PC-9 (cell line): ENCODE measurements around the gene HYAL1. TPM values are rescaled to one million over a fixed set of nuclear protein-coding genes. Genes with fewer than 3 reads are reported as not detected.

Source experiments
- BruUV-seq: library from RNA; stranded (reverse); fragments of 400-500 nt; replicated peaks from 2 replicates; lab custom pipeline; 2021; lab: Mats Ljungman, UMichigan
- CTCF ChIA-PET: fragments of 300-600 bp; sonication (Branson Sonifier 250); formaldehyde crosslinking; loops from one replicate; lab custom pipeline; 2022; ENCODE audit warnings: antibody characterized with exemption; lab: Charles Lee
- POLR2A ChIA-PET: fragments of 300-600 bp; sonication (Branson Sonifier 250); formaldehyde crosslinking; loops from one replicate; lab custom pipeline; 2022; ENCODE audit warnings: antibody characterized with exemption; ENCODE audit not compliant: unreplicated experiment; lab: Charles Lee
- DNase-seq, 2 experiments: peaks; one replicate each; pipeline versions ENCODE4 v3.0.0 to v3.0.0-alpha.2; 2015 to 2022; ENCODE audit warnings: mixed read lengths in 1 of 2
- H2AFZ ChIP-seq: fragments of 200-600 bp; sonication (generic); 2 replicates; pipeline ENCODE4 v1.8.1; 2017; ENCODE audit warnings: antibody characterized with exemption
- H3F3A ChIP-seq: fragments of 200-600 bp; sonication (generic); 2 replicates; pipeline ENCODE4 v1.8.1; 2017; ENCODE audit warnings: antibody characterized with exemption, mild to moderate bottlenecking, low read depth; ENCODE audit not compliant: insufficient read depth
- H3K27ac ChIP-seq: fragments of 200-600 bp; sonication (generic); 2 replicates; pipeline ENCODE4 v1.6.1; 2016; ENCODE audit warnings: mixed run types
- H3K27me3 ChIP-seq: fragments of 200-600 bp; sonication (generic); 2 replicates; pipeline ENCODE4 v1.6.1; 2016; ENCODE audit warnings: low read depth, mixed run types; ENCODE audit not compliant: insufficient read depth
- H3K36me3 ChIP-seq: fragments of 200-600 bp; sonication (generic); 2 replicates; pipeline ENCODE4 v1.6.1; 2016; ENCODE audit warnings: low read depth, mixed run types
- H3K4me1 ChIP-seq: fragments of 200-600 bp; sonication (generic); replicated peaks from 2 replicates; pipeline ENCODE4 v1.6.1; 2016; ENCODE audit warnings: mixed run types; ENCODE audit not compliant: insufficient read depth
- H3K4me2 ChIP-seq: fragments of 200-600 bp; sonication (generic); 2 replicates; pipeline ENCODE4 v1.6.1; 2017; ENCODE audit warnings: mixed run types
- H3K4me3 ChIP-seq: fragments of 200-600 bp; sonication (generic); 2 replicates; pipeline ENCODE4 v1.6.1; 2016; ENCODE audit warnings: mixed run types
- H3K79me2 ChIP-seq: fragments of 200-600 bp; sonication (generic); 2 replicates; pipeline ENCODE4 v1.6.1; 2017; ENCODE audit warnings: low read depth, mixed run types
- H3K9me2 ChIP-seq: fragments of 200-600 bp; sonication (generic); 2 replicates; pipeline ENCODE4 v1.8.1; 2017; ENCODE audit warnings: mild to moderate bottlenecking; ENCODE audit not compliant: insufficient read depth
- H3K9me3 ChIP-seq: fragments of 200-600 bp; sonication (generic); 2 replicates; pipeline ENCODE4 v1.8.1; 2016; ENCODE audit warnings: low read depth; ENCODE audit not compliant: insufficient read depth
- H4K20me1 ChIP-seq: fragments of 200-600 bp; sonication (generic); 2 replicates; pipeline ENCODE4 v1.8.1; 2017; ENCODE audit not compliant: insufficient read depth
- EZH2 ChIP-seq: fragments of 200-600 bp; sonication (generic); IDR thresholded peaks from 2 replicates; pipeline ENCODE4 v1.8.0; 2017; ENCODE audit warnings: antibody characterized with exemption, low read depth
- intact Hi-C: fragments of 100-400 bp; cut with micrococcal nuclease; formaldehyde crosslinking; loops from one replicate; pipeline ENCODE4 v1.10.0; 2022; ENCODE audit not compliant: unreplicated experiment
- total RNA-seq: library from RNA; stranded (reverse); gene quantifications from 2 replicates; pipeline ENCODE4 v1.2.3, GENCODE V29; 2021
- TF ChIP-seq, protein P1 (sequence below): fragments of 200-600 bp; sonication (generic); conservative IDR thresholded peaks from 2 replicates; pipeline ENCODE4 v1.6.1; 2017; ENCODE audit warnings: mixed run types, antibody characterized with exemption, mild to moderate bottlenecking, moderate library complexity

Gene HYAL1
- total RNA-seq, 1 experiment from 2014 or later, result 1.9 TPM

DNA sequence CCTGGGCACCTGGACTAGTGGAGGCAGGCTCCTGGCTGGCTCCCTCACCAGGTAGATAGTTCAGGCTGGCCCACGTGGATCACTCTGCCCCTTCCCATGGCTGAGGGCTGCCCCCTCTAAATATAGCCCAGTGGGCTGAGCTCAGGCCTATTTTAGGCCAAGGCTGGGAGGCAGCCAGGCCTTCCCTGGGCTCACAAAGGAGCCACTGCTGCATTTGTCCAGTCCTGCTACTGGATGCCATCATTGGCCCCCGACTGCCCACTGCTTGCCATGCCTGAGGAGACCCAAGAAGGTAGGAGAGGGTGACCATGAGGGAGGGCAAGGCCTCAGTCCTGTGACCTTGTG is 24.5 kb downstream of the HYAL1 start, which contains the start of gene LSMEM2:
TSS of gene LSMEM2 (plus strand) at position 208 of the 345 bp plus-strand sequence. CDS start at position 235, 27 bp downstream.
- ChIA-PET POLR2A (interaction anchor here (0.6 kb wide), 1 partner anchor 38 kb away, joined by 3 read pairs; no protein-coding TSS in a partner anchor), CTCF (no interaction called here)
- TF ChIP-seq EZH2, result no peak
- TF ChIP-seq, protein P1, sequence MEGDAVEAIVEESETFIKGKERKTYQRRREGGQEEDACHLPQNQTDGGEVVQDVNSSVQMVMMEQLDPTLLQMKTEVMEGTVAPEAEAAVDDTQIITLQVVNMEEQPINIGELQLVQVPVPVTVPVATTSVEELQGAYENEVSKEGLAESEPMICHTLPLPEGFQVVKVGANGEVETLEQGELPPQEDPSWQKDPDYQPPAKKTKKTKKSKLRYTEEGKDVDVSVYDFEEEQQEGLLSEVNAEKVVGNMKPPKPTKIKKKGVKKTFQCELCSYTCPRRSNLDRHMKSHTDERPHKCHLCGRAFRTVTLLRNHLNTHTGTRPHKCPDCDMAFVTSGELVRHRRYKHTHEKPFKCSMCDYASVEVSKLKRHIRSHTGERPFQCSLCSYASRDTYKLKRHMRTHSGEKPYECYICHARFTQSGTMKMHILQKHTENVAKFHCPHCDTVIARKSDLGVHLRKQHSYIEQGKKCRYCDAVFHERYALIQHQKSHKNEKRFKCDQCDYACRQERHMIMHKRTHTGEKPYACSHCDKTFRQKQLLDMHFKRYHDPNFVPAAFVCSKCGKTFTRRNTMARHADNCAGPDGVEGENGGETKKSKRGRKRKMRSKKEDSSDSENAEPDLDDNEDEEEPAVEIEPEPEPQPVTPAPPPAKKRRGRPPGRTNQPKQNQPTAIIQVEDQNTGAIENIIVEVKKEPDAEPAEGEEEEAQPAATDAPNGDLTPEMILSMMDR, result no peak
- no peak within 1 kb of the TSS for H3K4me3 ChIP-seq
- H3K79me2 ChIP-seq, result no peaks in the 10 kb centered on the region
- H4K20me1 ChIP-seq, result no peaks in the 10 kb centered on the region
- no peaks in the 10 kb centered on the region for H3K4me1 ChIP-seq
- H3K9me2 ChIP-seq, result no peaks in the 10 kb centered on the region
- no peak for DNase-seq
- BruUV-seq, result no TSS peak
- H3K9me3 ChIP-seq, result no peaks in the 10 kb centered on the region
- no peak within 1 kb of the TSS for H2AFZ ChIP-seq
- H3K4me2 ChIP-seq, result no peak within 1 kb of the TSS
- H3K27ac ChIP-seq, result no peak within 1 kb of the TSS
- H3K36me3 ChIP-seq, result no peaks in the 10 kb centered on the region
- H3F3A ChIP-seq, result no peaks in the 10 kb centered on the region
- intact Hi-C loops, result no loop called here
- no peaks in the 10 kb centered on the region for H3K27me3 ChIP-seq

DNA sequence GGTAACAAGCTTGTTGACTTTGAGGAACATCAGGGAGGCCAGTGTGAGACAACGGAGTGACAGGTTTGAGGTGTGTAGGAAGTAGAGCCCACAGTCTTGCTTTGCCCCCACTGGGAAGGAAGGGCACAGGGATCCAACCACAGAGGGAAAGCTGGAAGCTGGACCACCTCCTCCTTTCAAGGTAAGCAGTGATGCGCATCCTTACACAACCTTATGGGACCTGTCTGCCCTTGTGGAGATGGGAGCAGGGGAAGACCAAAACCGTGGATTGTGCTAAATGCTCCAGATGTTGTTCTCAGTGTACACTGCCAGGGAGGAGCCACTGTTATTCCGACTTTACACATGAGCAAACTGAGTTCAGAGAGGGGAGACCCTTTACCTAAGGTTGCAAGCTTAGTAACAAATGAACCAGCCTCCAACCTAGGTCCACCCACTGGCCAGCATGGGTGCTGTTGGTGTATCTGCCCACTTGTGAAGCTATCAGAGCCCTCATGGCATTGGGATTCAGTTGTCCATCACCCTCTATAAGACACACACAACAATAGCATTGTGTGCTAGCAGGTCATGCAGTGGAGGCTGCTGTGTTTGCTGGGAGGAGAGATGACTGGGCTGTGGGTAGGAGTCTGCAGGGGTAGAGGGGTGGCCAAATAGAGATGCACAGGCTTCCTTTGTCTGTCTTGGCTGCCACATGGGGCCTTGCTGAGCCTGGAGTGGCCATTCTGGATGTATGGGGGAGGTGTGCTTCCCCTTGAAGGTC is 25.1 kb downstream of the HYAL1 start:
- no peaks in the 10 kb centered on the region for H3K9me3 ChIP-seq
- no peak overlapping the region for H3K4me2 ChIP-seq
- BruUV-seq, result no TSS peak
- H3K9me2 ChIP-seq, result no peaks in the 10 kb centered on the region
- TF ChIP-seq, protein P1, result no peak
- TF ChIP-seq EZH2, result no peak
- H3F3A ChIP-seq, result no peaks in the 10 kb centered on the region
- no peaks in the 10 kb centered on the region for H3K27me3 ChIP-seq
- H4K20me1 ChIP-seq, result no peaks in the 10 kb centered on the region
- H2AFZ ChIP-seq, result no peak overlapping the region
- H3K27ac ChIP-seq, result no peak overlapping the region
- no peak for DNase-seq
- CTCF ChIA-PET, result interaction anchor here (0.6 kb wide), 1 partner anchor 21 kb away, joined by 4 read pairs; no protein-coding TSS in a partner anchor
- H3K4me1 ChIP-seq, result no peaks in the 10 kb centered on the region
- POLR2A ChIA-PET, result no interaction called here
- no peaks in the 10 kb centered on the region for H3K36me3 ChIP-seq
- no peak overlapping the region for H3K4me3 ChIP-seq
- intact Hi-C loops, result no loop called here
- no peaks in the 10 kb centered on the region for H3K79me2 ChIP-seq

DNA sequence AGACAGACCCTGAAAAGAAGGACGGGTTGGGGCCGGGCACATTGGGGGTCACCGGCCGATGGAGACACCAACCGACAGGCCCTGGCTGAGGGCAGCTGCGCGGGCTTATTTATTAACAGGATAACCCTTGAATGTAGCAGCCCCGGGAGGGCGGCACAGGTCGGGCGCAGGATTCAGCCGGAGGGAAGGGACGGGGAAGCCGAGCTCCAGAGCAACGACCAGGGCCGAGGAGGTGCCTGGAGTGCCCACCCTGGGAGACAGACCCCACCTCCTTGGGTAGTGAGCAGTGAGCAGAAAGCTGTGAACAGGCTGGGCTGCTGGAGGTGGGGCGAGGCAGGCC is 26.6 kb downstream of the HYAL1 start:
- ChIA-PET POLR2A (interaction anchor here (0.8 kb wide), 1 partner anchor 48 kb away, joined by 5 read pairs; no protein-coding TSS in a partner anchor), CTCF (interaction anchor here (0.5 kb wide), 1 partner anchor 88 kb away, joined by 3 read pairs; no protein-coding TSS in a partner anchor)
- H3K27me3 ChIP-seq, result no peaks in the 10 kb centered on the region
- no peak overlapping the region for H3K4me2 ChIP-seq
- peaks cover 6% of the 10 kb centered on the region; the same call in 1 of the 2 replicates for H3F3A ChIP-seq
- H3K9me2 ChIP-seq, result no peaks in the 10 kb centered on the region
- H3K9me3 ChIP-seq, result no peaks in the 10 kb centered on the region
- DNase-seq, result no peak
- intact Hi-C loops, result no loop called here
- no peaks in the 10 kb centered on the region for H4K20me1 ChIP-seq
- no TSS peak for BruUV-seq
- H3K4me3 ChIP-seq, result no peak overlapping the region
- no peak overlapping the region for H2AFZ ChIP-seq
- H3K4me1 ChIP-seq, result peaks cover 11% of the 10 kb centered on the region
- TF ChIP-seq, protein P1, result no peak
- TF ChIP-seq EZH2, result no peak
- H3K79me2 ChIP-seq, result no peaks in the 10 kb centered on the region
- H3K36me3 ChIP-seq, result no peaks in the 10 kb centered on the region
- no peak overlapping the region for H3K27ac ChIP-seq
